Measurements from ENCODE around the gene ZFP92. TPM values are rescaled to one million over a fixed set of nuclear protein-coding genes. Genes with fewer than 3 reads are reported as not detected.
"Not testable (repeated sequence)": the region's sequence is repeated elsewhere in the genome, so short reads cannot be mapped to it uniquely, and the experiment has no call there.

The ZFP92 gene
- polyA plus RNA-seq, 3 donors, result 0.73 to 1.5 (median 0.92) TPM

- DNase-seq (ENCODE audit: extremely low read depth in 1 of 11, low read depth in 9 of 11, low spot score in 4 of 11), result no peak
These were observed 28.4 kb upstream of the ZFP92 start for GRCh38 chrX:153382563-153383482.

GRCh38 chrX:153384390-153384789, 26.9 kb upstream of the ZFP92 start:
- DNase-seq (ENCODE audit: extremely low read depth in 1 of 11, low read depth in 9 of 11, low spot score in 4 of 11), result no peak

GRCh38 chrX:153384973-153385372, 26.3 kb upstream of the ZFP92 start:
- not testable (repeated sequence) for DNase-seq (ENCODE audit: extremely low read depth in 1 of 11, low read depth in 9 of 11, low spot score in 4 of 11)

- no peak for DNase-seq (ENCODE audit: extremely low read depth in 1 of 11, low read depth in 9 of 11, low spot score in 4 of 11)
These were observed 25.2 kb upstream of the ZFP92 start for GRCh38 chrX:153386097-153386496.

- no peak for DNase-seq (ENCODE audit: extremely low read depth in 1 of 11, low read depth in 9 of 11, low spot score in 4 of 11)
These were observed 23.9 kb upstream of the ZFP92 start for GRCh38 chrX:153387345-153387744.

- no peak for DNase-seq (ENCODE audit: extremely low read depth in 1 of 11, low read depth in 9 of 11, low spot score in 4 of 11)
These were observed 23.1 kb upstream of the ZFP92 start for GRCh38 chrX:153387987-153388721.

- DNase-seq (ENCODE audit: extremely low read depth in 1 of 11, low read depth in 9 of 11, low spot score in 4 of 11), result no peak
These were observed 22.4 kb upstream of the ZFP92 start for GRCh38 chrX:153388722-153389459.

- DNase-seq (ENCODE audit: extremely low read depth in 1 of 11, low read depth in 9 of 11, low spot score in 4 of 11), result not testable (repeated sequence)
These were observed 21.9 kb upstream of the ZFP92 start for GRCh38 chrX:153389460-153389768.

GRCh38 chrX:153392642-153393321, 18.5 kb upstream of the ZFP92 start:
- no peak for DNase-seq (ENCODE audit: extremely low read depth in 1 of 11, low read depth in 9 of 11, low spot score in 4 of 11)

- no peak for DNase-seq (ENCODE audit: extremely low read depth in 1 of 11, low read depth in 9 of 11, low spot score in 4 of 11)
These were observed 16.7 kb upstream of the ZFP92 start for GRCh38 chrX:153394612-153395011.

GRCh38 chrX:153395613-153396319, 15.5 kb upstream of the ZFP92 start:
- no peak for DNase-seq (ENCODE audit: extremely low read depth in 1 of 11, low read depth in 9 of 11, low spot score in 4 of 11)

- no peak for DNase-seq (ENCODE audit: extremely low read depth in 1 of 11, low read depth in 9 of 11, low spot score in 4 of 11)
These were observed 14.7 kb upstream of the ZFP92 start for GRCh38 chrX:153396320-153397195.

GRCh38 chrX:153397256-153397960, 13.9 kb upstream of the ZFP92 start:
- DNase-seq (ENCODE audit: extremely low read depth in 1 of 11, low read depth in 9 of 11, low spot score in 4 of 11), result no peak

GRCh38 chrX:153398275-153398960, 12.9 kb upstream of the ZFP92 start:
- DNase-seq (ENCODE audit: extremely low read depth in 1 of 11, low read depth in 9 of 11, low spot score in 4 of 11), result no peak

- no peak for DNase-seq (ENCODE audit: extremely low read depth in 1 of 11, low read depth in 9 of 11, low spot score in 4 of 11)
These were observed 10.8 kb upstream of the ZFP92 start for GRCh38 chrX:153400146-153401132.

All from renal cortex interstitium (tissue), 11 donors.